Activated CD4-positive, alpha-beta T cell treated with anti-CD3 and anti-CD28 coated beads, Interleukin-2, amount 50 U/mL, for 1 hour (primary cell): ENCODE measurements around the gene SAMD1.
A peak's percentile ranks its signal among the peaks of the same experiment; 100 is the strongest.

Experiments used
- DNase-seq: peaks from one replicate; pipeline ENCODE4 v3.0.0-alpha.2; 2020

Gene SAMD1

DNA sequence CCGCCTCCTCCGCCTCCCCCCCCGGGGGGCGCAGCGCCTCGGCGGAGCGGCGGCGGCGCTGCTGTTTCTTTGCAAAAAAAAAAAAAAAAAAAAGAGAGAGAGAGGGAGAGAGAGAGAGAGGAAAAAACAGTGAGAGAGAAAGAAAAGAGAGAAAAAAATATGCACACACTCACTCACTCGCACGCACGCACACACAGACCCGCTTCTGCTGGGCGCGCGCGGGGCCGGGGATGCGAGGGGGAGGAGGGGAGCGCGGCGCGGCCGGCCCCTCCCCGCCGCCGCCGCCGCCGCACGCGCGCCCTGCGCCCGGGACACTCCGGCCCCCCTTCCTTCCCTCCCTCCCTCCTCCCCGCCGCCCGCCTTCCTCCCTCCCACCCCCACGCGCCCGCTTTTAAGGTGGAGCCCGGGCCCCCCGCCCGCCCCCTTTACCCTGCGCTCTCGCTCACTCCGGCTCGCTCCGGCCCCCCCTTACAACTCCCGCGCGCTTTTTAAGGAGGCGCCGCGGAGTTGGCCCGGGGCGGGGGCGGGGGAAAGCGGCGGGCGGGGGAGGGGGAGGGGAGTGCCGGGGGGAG is at the start of gene SAMD1:
TSS of gene SAMD1 (minus strand) at position 243 of the 572 bp plus-strand sequence.
- DNase-seq, result peak; percentile 82

DNA sequence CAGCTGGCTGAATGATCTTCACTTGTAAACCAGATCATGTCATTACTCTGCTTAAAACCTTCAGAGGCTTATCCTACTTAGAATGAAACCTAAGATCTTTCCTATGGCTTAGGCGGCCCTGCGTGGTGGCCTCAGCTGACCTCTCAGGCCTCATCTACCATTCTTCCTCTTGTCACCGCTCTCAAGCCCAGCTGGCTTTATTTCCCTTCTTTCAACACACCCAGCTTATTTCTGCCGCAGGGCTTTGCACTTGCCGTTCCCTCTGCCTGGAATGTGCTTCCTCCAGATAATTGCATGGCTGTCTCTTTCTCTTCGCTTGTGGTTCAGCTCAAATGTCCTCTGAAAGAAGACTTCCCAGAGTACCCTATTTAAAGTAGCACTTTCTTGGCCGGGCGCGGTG is 49.4 kb upstream of the SAMD1 start:
- DNase-seq, result no peak

DNA sequence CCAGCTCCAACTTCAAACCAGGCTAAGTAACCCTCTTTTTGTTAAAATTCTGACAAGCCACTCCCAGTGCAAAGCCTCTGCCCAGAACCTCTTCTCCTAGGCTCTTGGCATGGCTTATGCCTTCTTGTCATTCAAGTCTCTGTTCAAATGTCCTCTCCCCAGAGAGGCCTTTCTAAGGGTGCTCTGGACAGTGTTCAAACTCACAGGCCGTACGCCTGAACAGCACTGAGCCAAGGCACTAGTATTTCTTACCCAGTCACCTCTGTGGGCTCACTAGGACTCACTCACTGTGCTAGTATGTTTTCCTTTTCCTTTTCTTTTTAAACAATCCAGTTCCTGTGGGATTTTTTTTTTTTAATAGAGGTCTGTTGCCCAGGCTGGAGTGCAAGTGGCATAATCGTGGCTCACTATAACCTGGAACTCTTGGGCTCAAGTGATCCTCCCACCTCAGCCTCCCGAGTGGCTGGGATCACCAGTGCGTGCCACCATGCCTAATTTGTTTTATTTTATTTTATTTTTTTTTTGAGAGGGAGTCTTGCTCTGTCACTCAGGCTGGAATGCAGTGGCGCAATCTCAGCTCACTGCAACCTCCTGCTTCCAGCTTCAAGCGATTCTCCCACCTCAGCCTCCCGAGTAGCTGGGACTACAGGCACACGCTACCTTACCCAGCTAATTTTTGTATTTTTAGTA is 48.2 kb upstream of the SAMD1 start:
- DNase-seq, result no peak

DNA sequence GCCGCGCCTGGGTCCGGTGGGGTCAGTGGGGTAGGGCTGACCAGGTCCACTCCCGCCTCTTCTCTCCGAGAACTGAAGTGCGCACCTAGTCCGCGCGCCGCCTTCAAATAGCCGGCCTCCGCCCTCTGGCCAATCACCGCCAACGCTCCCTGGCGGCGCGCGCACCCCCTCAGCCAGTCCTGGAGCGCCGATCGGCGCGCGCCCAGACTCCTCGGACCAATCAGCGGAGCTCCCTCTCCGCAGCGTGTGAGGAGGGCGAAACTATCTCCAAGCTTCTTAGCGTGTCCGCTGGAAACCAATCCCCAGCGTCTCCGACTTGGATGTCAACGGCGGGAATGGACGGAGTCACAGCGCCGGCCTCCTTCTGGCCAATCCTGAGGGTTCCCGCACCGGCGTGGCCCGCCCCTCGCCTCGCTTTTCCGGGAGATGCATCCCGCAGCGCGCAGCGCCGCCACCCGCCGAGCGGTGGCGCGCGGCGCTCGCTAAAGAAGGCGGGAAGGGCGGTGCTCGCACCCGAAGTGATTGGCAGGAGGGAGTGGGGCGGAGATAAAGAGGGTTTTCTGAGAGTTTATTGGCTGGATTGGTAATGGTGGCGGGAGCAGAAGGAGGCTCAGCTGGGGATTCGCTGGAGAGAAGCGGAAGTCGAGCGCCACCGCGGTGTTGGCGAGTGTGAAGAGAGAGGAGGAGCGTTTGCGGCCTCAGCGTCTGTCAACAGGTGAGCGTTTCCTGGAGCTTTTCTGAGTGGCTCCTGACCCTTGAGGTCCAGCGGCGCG is 46.1 kb upstream of the SAMD1 start, which contains the start of gene ASF1B:
TSS of gene ASF1B (minus strand) at position 81 of the 773 bp plus-strand sequence. CDS start 133 bp downstream, outside the sequence.
- DNase-seq, result peak; percentile 95

DNA sequence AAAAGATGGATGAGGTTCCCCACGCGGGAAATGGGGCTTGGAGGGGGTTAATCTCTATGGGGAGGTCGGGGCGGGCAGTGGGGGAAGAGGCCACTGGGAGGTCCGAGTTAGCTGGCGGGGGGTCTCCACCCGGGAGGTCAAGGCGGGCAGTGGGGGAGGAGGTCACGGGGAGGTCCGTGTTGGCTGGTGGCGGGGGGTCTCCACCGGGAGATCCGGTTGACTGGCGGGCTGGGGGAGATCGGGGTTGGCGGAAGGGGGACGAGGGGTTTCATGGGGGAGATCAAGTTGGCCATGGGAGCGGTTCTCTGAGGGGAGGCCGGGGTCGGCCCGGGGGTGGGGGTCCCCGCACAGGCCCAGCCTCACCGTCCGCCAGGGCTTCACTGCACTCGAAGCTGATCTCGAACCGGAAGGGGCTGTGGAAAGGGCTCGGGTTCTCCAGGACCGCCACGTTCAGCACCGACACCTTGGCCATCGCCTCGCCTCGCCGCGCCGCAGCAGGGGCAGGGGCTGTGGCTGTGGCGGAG is 45.5 kb upstream of the SAMD1 start:
- no peak for DNase-seq

DNA sequence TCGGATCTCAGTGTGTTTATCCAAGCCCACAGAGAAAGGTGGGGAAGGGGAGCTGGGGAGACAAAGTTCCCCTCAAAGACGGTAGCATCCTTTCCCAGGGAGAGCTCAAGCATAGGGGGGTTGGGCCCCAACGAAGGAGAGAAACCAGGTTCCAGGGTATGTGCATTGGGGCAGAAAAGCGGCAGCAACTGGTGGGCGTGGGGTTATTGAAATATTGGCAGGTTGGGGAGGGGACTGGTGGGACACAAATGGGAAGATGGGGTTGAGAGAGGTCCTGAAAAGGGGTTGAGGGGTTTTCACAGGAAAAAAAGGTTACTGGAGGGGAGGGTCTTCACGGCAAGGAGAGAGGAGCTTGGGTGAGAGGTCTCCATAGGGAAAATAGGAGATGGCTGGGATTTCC is 44.8 kb upstream of the SAMD1 start:
- DNase-seq, result no peak

DNA sequence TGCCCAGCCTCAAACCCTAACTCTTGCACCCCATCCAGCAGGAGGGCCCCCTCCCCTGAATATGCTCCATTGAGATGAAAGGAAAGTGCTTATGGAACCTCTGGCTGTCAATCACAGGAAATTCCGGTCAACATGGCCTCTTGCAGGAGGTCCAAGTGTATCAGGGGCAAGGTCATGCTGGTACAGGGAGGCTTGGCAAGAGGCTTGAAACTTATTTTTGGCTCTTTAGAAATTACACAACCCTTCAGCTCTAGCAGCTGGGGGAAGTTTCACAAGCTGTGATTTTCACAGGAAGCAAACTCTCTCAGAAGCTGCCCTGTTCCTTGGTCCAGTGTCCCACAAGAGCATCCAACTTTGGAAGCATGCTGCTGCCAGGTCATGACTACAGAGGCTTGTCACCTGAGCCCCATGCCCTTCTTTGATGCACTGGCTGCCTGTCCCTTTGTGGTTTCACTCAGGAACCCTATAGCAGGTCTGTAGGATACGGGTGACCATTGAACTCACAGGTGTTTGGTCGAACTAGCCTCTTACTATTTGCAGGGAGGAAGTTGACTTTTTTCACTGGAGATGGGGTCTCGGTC is 37.5 kb upstream of the SAMD1 start:
- DNase-seq, result no peak

DNA sequence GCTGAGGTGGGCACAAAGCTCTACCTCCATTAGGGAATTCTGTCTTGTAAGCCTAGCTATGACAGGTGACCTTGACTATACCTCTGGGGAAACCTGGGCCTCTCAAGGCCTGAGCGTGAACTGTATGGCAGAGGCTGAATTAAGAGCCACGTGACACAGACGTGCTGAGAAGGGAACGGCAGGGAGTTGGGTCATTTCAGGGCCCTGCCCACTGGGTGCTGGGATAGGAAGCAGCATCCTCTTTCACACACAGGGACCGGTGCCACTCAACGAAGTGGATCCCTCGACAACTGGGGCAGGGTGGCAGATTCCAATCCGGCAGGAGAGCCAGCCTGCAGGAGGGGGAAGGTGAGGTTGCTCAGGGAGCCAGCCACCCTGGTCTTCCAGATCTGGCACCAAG is 36.6 kb upstream of the SAMD1 start:
- no peak for DNase-seq

DNA sequence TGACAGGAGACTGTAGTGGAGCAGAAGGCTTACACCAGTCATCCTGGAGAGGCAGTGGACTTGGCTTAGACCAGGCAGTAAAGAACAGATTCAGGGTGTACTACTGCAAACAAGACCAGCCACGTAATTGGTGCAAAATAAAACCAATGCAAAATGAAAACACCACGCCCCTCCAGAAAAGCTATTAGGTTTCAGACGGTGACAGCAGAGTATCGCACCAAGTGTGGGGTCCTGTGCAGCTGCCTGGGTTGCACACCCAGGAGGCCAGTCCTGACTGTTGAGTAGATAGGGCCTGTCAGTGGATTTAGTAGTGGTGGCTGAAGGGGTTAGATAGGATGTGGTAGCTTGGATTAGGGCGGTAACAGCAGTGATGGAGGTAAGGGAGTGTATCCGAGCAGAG is 32.4 kb upstream of the SAMD1 start:
- no peak for DNase-seq

DNA sequence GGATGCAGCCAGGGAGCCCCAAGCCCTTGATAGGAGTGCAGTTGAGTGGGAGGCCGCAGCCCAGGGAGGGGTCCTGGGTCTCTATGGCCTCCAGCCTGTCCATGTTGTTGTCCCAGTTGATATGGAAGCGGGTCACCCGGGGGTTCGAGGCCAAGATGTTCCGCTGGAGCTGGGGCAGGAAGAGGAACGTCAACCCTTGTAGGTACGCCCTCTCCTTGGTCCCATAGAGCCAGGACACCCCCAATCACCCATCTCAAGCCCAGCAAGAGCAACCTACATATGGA is 29.9 kb upstream of the SAMD1 start:
- no peak for DNase-seq

DNA sequence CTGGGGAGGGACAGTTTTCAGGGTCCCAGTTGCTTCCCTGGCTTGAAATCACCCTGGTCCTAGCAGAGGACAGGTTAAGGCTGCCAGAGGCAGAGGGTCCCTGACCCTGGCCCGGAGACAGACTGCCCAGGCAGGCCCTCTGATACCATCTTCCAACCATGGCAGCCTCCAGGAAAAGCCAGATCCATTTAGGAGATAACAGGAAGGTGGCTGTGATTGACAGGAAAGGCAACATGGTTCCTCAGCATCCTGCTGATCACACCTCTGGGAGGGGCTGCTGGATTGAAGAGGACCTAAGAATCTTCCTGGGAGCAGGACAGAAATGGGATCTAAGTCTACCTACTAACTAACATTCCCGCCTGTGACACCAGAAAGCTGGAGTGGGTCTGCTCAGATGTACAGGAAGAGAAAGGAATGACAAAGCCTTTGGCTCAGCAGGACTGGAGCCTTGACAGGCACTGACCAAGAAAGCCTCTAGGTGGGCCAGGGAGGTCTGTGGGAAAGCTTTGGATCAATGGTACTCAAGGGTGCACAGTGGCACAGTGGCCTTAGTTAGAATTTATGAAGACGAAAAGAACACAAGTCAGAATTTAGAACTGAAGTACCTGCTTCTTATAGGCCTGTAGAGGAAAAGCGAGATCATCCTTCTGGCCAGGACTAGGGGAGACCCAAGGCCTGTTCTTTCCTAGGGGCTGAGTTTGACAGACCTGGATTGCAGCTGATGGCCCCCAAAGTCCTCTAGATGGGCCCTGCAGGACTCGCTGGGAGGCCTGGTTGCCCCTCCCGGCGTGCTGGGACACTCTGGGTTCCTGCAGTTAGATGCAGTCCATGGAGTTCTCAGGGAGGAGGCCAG is 29.3 kb upstream of the SAMD1 start:
- DNase-seq, result no peak

DNA sequence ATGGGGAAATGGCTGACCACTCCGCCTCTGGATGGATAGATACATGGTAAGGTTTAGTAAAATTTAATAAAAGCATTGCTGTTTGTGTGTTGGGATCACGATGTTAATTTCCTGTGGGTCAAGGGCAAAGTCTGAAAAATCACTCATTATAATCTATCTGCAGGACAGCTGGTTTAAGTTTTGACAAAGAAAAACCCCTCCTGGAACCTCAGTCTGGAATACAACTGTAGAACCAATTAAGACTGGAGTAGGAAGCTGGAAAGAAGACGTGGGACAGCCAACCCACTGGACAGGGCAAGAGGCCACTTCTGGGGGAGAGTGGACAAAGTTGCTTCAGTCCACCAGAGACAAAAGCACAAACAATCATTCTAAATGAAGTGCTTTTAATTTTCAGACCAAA is 28.6 kb upstream of the SAMD1 start:
- DNase-seq, result no peak

DNA sequence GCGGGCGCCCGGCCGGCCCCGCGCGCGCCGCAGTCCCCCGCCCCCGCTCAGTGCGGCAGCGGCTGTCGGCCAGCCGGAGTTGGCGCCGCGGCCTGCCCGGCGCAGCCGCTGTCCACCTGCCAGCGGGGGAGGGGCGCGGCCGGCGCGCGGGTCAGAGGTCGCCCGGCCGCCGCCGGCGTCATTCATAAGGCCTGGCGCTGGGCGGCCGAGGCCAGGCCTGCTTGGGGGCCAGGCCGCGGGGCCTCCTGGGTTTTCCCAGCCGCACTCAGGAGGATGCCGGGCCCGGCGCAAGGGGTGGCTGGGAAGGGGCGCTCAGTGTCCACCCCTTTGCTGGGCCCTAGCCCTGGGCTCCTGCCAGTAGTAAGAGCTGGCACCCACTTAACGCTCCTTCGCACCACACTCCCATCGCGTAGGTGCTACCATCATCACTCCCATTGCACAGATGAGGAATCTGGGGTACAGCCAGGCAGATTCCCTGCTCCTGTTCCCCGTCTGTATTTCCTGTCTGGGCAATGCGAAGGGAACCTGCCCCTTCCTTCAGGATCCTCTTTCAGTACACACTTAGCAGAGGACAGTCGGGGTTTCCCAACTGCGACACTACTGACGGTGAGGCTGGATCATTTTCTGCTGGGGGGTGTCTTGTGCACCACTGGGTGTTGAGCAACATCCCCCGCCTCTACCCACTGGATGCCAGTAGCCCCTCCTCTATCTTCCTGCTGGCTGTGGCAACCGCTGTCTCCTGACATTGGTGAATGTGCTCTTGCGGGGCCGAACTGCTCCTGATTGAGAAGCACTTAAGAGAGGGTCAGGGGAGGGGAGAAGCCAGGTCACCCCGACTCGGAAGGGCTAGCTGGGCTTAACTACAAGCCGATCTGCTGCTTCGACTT is 27.9 kb upstream of the SAMD1 start:
- peak; percentile 24 for DNase-seq

DNA sequence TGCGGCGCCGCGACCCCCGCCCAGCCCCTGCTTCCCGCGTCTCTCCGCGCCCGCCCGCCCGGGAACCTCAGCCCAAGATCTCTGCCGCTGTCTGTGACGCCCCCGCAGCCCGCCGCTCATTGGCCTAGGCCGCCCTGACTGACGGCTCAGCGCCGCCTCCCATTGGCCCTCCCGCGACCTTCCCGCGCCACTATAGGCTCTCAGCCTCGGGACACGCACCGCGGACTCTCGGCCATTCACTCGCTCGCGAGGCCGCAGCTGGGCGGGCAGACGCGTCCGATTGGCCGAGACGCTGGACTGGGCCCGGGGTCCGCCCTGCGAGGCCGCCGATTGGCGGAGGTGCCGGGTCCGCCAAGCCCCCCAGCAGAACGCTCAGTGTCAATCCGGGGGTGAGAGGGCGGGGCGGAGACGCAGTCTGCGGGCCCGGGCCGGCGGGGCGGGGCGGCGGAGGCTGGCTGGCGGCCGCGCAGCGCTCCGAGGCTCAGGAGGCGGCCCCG is 27.2 kb upstream of the SAMD1 start, which contains the start of gene PRKACA:
TSS of gene PRKACA (minus strand) at position 95 of the 497 bp plus-strand sequence. CDS start 215 bp downstream, outside the sequence.
- DNase-seq, result peak; percentile 97

DNA sequence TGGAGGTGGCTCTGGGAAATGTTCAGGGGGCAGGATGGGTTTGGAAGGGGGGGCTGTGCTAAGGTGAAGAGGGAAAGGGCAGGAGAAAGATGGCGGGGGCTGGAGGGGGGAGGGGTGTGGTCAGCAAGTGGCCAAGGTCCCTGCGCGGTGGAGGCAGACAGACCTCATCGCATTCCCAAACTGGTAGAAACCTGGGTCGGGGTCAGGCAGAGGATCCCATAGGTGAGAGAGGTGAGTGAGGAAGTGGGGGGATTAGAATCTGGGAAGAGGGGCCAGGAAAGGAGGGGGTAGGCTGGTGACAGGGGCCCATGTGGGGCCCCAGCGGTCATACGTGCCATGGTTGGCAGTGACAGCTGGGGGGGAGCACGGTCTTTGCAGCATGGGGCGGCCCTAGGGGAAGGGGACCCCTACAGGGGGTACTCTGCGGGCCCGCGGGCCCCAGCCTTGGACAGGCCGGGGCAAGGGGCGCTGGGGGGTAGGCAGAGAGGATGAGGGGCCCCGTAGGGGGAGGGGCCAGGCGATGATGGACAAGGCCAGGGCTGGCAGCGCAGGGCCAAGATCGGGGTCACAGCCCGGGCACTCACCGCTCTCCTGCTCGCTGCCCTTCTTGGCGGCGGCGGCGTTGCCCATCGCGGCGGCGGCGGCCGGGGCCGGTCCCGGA is 26.5 kb upstream of the SAMD1 start:
- peak; percentile 11 for DNase-seq

DNA sequence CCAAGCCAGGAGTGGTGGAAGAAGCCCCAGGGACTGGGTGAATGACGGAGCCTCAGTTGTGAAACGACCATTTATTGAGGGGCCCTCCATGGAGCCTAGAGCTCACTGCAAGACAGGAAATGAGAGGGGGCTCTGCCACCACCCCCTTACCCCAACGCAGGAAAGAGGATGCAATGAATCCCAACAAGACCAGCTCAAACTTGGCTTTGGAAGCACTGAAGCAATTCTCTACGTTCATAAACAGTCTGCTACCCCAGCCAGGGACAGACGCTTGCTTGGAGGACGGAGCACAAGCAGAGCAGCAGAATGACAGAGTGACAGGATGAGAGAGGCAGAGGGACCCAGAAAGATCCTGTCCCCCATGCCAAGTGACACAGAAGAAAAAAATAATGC is 26.0 kb upstream of the SAMD1 start:
- no peak for DNase-seq

DNA sequence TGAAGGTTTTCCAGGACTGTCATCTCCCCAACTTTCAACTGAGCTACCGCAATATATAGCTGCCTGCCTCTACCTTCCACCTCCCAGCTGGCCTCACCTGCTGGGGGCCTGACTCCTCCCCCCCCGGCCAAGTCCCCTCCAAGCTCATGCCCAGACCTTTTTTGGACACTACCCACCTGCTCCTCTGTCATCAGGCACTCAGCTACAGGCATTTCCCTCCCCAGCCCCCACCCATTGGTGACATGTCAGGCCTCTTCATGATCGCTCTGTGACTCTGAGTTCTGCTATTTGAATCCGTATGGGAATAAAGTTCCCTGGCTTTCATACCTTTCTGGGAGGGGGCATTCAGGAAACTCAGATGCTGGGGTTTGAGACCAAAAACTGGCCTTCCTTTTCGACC is 25.2 kb upstream of the SAMD1 start:
- no peak for DNase-seq

DNA sequence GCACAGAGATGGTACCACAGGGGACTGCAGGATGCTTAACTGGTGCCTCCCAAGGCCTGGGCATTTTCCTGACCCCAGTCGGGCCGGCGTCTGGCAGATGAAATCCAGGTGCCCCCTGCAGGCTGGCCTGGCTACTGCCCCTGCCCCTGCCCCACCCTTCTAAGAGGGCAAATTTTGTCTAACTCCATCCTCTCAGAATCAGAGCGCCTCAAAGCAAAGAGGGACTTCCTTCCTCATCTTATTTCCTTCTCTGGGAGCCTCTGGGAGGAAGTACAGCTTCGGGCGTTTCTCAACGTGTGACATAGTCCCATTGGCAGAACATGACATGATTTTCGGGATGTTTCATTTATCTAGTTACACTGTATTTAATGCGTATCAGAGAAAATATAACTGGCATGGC is 24.3 kb upstream of the SAMD1 start:
- DNase-seq, result peak; percentile 48

DNA sequence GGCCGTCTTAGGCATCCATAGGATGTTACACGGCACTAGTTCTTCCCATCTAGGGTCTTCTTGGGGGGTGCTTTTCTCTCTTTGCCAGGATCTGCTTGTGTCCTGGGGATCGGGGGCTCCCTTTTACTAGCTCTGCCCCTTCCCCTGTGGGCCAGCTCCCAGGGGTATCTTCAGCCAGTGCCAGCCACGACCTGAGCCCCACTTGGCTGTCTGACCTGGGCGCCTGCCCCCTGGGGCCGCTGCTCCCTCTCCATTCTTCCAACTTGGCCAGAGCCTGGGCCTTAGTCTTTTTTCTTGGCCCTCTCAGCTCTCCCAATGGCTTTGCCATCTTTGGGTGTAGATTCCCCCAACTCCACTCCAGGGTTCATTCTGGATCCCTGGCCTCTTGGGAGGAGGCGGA is 23.9 kb upstream of the SAMD1 start:
- no peak for DNase-seq

DNA sequence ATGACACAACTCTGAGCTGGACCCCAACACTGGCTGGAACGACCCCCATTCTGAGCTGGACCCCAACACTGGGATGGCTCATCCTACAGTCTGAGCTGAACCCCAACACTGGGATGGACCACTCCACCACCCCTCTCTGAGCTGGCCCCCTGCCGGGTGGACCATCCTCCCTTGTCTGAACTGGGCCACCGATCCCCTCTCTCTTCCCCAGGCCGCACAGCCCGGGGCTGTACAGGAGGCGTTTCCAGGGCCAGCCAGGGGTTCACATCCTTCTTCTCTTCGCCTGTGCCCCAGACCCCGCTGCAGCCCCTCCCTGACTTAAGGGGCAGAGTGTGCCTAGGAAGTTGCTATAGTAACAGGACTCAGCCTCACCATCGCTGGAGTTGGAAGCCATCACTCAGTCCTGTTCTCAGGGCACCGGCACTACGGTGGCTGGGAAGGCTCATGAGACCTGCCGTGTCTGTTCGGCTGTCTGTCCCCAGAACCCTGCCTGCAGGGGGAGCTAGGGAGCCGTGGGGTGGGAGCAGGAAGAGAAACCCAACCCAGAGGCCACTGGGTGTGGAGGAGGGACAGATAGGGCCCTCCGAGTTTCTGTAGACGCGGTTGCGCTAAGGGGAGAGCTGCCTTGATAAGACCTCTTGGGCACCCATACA is 23.3 kb upstream of the SAMD1 start:
- DNase-seq, result peak; percentile 50
